Left colon (tissue), 2 donors: ENCODE results near the gene AFAP1. TPM values are rescaled to one million over a fixed set of nuclear protein-coding genes. Genes with fewer than 3 reads are reported as not detected.

Experiments
- ATAC-seq: fragments of 200-7000 bp; cut with Tn5 transposase; one replicate; pipeline ENCODE4 v1.9.1; 2020; ENCODE audit warnings: mild to moderate bottlenecking, moderate library complexity
- DNase-seq, 2 donors: peaks; one replicate each; pipeline ENCODE4 v3.0.0-alpha.2; 2020
- intact Hi-C, 2 donors: fragments of 100-400 bp; cut with DNase I in 1 of 2; cut with micrococcal nuclease in 1 of 2; formaldehyde crosslinking; loops; one replicate each; pipeline versions ENCODE4 v1.11.2 to v1.14.0; 2022; cut with DNase I, micrococcal nuclease
- total RNA-seq, 2 donors: library from RNA; stranded (reverse); fragmentation: NEBNext Ultra II Directional; extraction: Animal tissue kit (Norgen Biotek cat#: 25700); gene quantifications; one replicate each; pipeline ENCODE4 v1.2.1, GENCODE V29; 2021
- donor health status: DM: no; HTN: no; CAD: no.
- donor health status: DM: yes; HTN: yes; CAD: no.

Gene AFAP1
- total RNA-seq, 2 donors from 2014 or later, result 41.2 to 46.2 TPM

DNA sequence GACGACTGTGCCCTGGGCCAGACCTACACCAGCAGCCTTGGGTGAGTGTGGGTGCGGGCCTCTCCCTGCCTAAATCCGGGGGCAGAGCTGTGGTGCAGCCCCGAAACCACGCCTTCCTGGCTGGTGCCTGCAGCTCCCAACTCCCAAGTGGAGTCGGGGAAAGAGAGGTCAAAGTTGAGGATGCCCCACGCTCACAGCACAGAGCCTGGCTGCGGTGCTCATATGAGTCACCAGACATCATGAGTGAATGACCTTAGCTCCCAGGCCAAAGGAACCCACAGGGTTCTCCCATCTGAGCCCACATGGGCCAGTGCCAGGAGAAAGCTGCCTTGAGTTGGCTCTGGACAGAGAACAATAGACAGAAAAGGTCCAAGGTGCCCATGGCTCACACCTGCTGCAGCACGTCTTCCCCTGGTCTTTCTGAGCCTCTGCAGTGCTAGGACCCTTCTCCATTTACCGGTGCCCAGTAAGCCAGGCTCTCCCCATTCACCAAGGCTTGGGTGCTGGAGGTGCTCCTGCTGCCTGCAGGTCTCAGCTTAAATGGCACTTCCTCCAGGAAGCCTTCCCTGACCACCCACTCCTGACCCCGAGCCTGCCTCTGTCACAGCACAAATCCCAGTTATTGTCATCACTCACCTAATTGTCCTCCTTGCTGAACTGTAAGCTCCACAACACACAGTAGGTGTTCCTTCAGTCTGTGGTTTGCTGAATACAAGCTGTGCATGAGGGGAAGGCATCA lies 224.2 kb downstream of the AFAP1 start:
- ATAC-seq (no peak), DNase-seq (no peak)
- intact Hi-C loops, result loop anchor here in 1 of 2 donors (10.0 kb wide), 1 partner anchor 521 kb away; the partner anchor contains the start of gene SORCS2

- DNase-seq, result no peak
- ATAC-seq, result no peak
- intact Hi-C loops, result loop anchor here in 1 of 2 donors (10.0 kb wide), 1 partner anchor 520 kb away; the partner anchor contains the start of gene SORCS2
These were observed 224.9 kb downstream of the AFAP1 start for GRCh38 chr4:7714738-7715137.

DNA sequence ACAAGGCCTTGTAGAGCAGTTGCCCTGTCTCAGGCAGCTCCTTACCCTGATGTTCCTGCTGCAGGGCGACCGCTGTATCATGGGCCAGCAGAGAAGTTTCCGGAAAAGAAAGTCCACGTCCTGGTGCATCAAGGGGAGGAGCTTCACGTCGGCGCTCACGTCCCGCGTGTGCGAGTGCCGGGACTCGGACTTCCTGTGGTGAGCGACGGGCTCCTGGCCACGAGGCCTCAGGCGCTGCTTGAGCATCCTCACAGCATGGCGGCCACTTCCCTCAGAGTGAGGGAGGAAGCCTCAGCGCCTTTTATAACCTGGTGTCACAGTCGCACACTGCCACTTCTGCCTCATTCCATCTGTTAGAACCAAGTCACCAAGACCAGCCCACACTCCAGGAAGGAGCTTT lies 225.5 kb downstream of the AFAP1 start:
- no peak for ATAC-seq
- intact Hi-C loops, result loop anchor here in 1 of 2 donors (10.0 kb wide), 1 partner anchor 519 kb away; the partner anchor contains the start of gene SORCS2
- no peak for DNase-seq

DNA sequence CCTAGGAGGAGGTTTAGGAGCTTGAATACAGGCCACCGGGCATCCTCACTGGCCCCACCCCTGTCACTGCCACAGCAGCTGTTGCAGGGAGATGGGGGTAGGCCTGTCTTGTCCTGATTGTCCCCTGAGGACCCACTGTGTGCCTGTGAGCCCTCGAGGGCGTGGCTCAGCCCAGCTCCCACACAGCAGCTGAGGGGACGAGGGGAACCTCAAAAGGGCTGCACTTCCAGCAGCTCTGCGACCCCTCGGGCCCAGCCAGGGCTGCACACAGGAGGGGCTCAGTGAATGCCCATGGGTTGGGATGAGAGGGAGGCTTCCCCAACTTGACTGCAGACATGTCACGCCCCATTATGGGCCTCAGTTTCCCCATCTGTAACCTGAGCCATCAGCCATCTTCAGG lies 225.9 kb downstream of the AFAP1 start:
- no peak for DNase-seq
- intact Hi-C loops, result loop anchor here in 1 of 2 donors (10.0 kb wide), 1 partner anchor 519 kb away; the partner anchor contains the start of gene SORCS2
- ATAC-seq, result no peak

- DNase-seq, result no peak
- ATAC-seq, result no peak
- intact Hi-C loops, result loop anchor here in 1 of 2 donors (10.0 kb wide), 1 partner anchor 517 kb away; the partner anchor contains the start of gene SORCS2
These were observed 227.5 kb downstream of the AFAP1 start for GRCh38 chr4:7712021-7712671.

DNA sequence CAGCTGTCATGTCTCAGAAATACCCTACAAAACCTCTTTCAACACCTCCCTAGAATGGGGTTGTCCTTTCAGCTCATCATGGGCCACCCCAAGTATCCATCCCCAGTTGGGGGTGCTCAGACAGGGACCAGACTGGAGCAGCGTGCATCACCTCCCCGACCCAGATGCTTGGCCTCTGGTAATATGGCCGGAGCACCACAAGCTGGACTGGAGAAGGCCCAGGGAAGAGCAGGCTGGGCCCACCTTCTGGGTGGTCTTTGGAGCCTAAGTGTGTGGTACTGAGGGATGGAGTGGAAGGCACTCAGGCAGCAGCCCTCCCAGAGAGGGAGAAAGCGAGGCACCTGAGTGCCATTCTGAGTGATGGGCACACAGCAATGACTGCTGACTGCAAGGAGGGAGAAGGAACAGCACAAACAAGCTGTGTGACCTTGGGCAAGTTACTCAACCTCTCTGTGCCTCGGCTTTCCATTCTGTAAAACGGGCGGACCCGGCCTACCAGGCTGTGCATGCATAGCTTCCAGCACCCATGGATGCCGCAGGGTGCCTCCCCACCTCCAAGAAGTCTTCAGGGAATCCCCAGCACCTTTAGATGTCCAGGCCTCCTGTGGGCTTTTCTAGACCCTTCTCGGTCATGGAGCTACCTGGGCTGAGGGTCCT lies 228.2 kb downstream of the AFAP1 start:
- no peak for ATAC-seq
- DNase-seq, result no peak
- intact Hi-C loops, result loop anchor here in 1 of 2 donors (10.0 kb wide), 1 partner anchor 517 kb away; the partner anchor contains the start of gene SORCS2

- intact Hi-C loops, result loop anchor here in 1 of 2 donors (10.0 kb wide), 1 partner anchor 516 kb away; the partner anchor contains the start of gene SORCS2
- DNase-seq (no peak), ATAC-seq (no peak)
These were observed 228.9 kb downstream of the AFAP1 start for GRCh38 chr4:7710576-7711306.

- DNase-seq (no peak), ATAC-seq (no peak)
- intact Hi-C loops, result loop anchor here in 1 of 2 donors (10.0 kb wide), 1 partner anchor 515 kb away; the partner anchor contains the start of gene SORCS2
These were observed 229.5 kb downstream of the AFAP1 start for GRCh38 chr4:7710126-7710525.

GRCh38 chr4:7709431-7709830 lies 230.2 kb downstream of the AFAP1 start:
- ATAC-seq, result no peak
- no peak for DNase-seq
- intact Hi-C loops, result no loop called here

GRCh38 chr4:7708981-7709380 lies 230.7 kb downstream of the AFAP1 start:
- ATAC-seq (no peak), DNase-seq (no peak)
- intact Hi-C loops, result no loop called here

Other genes starting within 250 kb of the AFAP1 start
- gene ABLIM2, start 219.0 kb upstream of the AFAP1 start, total RNA-seq, result 10 to 100 TPM; 18.7 to 24.4 TPM